K562 (cell line): ENCODE results near the gene GRXCR2. TPM values are rescaled to one million over a fixed set of nuclear protein-coding genes. Genes with fewer than 3 reads are reported as not detected.

Experiments
- ATAC-seq: fragments of 200-7000 bp; cut with Tn5 transposase; 3 replicates; pipeline ENCODE4 v1.9.1; 2020; ENCODE audit warnings: moderate library complexity
- BruUV-seq: library from RNA; stranded (reverse); fragments of 400-500 nt; replicated peaks from 2 replicates; lab custom pipeline; 2021; lab: Mats Ljungman, UMichigan
- CTCF ChIA-PET: fragments of 300-600 bp; formaldehyde crosslinking; extraction: SDS; loops from one replicate; lab custom pipeline; 2021; ENCODE audit warnings: low intra/inter-chr PET ratio; lab: Yijun Ruan, JAX
- POLR2A ChIA-PET: fragments of 300-600, 350-650 bp; sonication (Branson Sonifier 250); formaldehyde crosslinking; extraction: SDS; loops from one replicate; lab custom pipeline; 2021; ENCODE audit warnings: antibody characterized with exemption, inconsistent platforms; lab: Yijun Ruan, JAX
- DNase-seq, 4 experiments: peaks; one replicate each; pipeline versions ENCODE4 v3.0.0 to v3.0.0-alpha.2; 2011 to 2018; ENCODE audit warnings: low spot score in 3 of 4, mixed read lengths in 3 of 4; ENCODE audit errors: extremely low read depth in 1 of 4
- FAIRE-seq: peaks from 2 replicates; lab custom pipeline; 2011; peaks lifted over from hg19 to GRCh38; lab: Jason Lieb, UNC
- H2AFZ ChIP-seq: 2 replicates; pipeline ENCODE4 v1.6.0; 2011; ENCODE audit warnings: low read depth, low read length, control low read depth, inconsistent platforms
- H3K27ac ChIP-seq: fragments of 200-600 bp; 3 replicates; pipeline ENCODE4 v1.8.0; 2011; ENCODE audit warnings: low read depth, mild to moderate bottlenecking, control low read depth, inconsistent platforms, low read length, moderate library complexity, mixed read lengths; ENCODE audit errors: extremely low read depth
- H3K27me3 ChIP-seq, 2 experiments: fragments of 300-600 bp in 1 of 2; 2 replicates in 1 of 2; 3 replicates in 1 of 2; pipeline versions ENCODE4 v1.6.0 to v1.8.0; 2011; ENCODE audit warnings: inconsistent platforms in 2 of 2, low read length in 2 of 2, mild to moderate bottlenecking in 1 of 2, mixed read lengths in 1 of 2, moderate library complexity in 1 of 2; ENCODE audit not compliant: control insufficient read depth in 2 of 2, insufficient read depth in 2 of 2
- H3K36me3 ChIP-seq: fragments of 300-600 bp; 3 replicates; pipeline ENCODE4 v1.8.0; 2011; ENCODE audit warnings: mild to moderate bottlenecking, low read length, inconsistent platforms; ENCODE audit not compliant: control insufficient read depth, insufficient read depth
- H3K4me1 ChIP-seq, 2 experiments: fragments of 200-600 bp in 1 of 2; replicated peaks in 1 of 2; 2 replicates in 1 of 2; 3 replicates in 1 of 2; pipeline versions ENCODE4 v1.5.1 to v1.8.0; 2011; ENCODE audit warnings: inconsistent platforms in 2 of 2, low read length in 2 of 2, mild to moderate bottlenecking in 1 of 2, mixed read lengths in 1 of 2, moderate library complexity in 1 of 2; ENCODE audit not compliant: control insufficient read depth in 2 of 2, insufficient read depth in 2 of 2
- H3K4me2 ChIP-seq: 2 replicates; pipeline ENCODE4 v1.6.1; 2011; ENCODE audit warnings: low read length, control low read depth, inconsistent platforms, mixed read lengths; ENCODE audit not compliant: insufficient read depth
- H3K4me3 ChIP-seq: fragments of 200-600 bp; sonication (generic), shearing (Covaris generic); 2 replicates; pipeline ENCODE4 v1.5.1; 2016; ENCODE audit warnings: control low read depth, inconsistent platforms
- H3K79me2 ChIP-seq: fragments of 200-600 bp; 3 replicates; pipeline ENCODE4 v1.8.0; 2011; ENCODE audit warnings: low read length, inconsistent platforms; ENCODE audit not compliant: control insufficient read depth, insufficient read depth
- H3K9ac ChIP-seq, 2 experiments: 2 replicates each; pipeline versions ENCODE4 v1.6.0 to v1.6.1; 2011; ENCODE audit warnings: low read depth in 2 of 2, low read length in 2 of 2, control low read depth in 1 of 2, inconsistent platforms in 1 of 2, mild to moderate bottlenecking in 1 of 2, mixed read lengths in 1 of 2; ENCODE audit not compliant: insufficient read depth in 1 of 2
- H3K9me1 ChIP-seq: one replicate; pipeline ENCODE4 v1.6.0; 2011; ENCODE audit warnings: inconsistent platforms, mild to moderate bottlenecking, low read length, moderate library complexity; ENCODE audit not compliant: control insufficient read depth, insufficient read depth
- H3K9me3 ChIP-seq: replicated peaks from 2 replicates; pipeline ENCODE4 v1.5.1; 2011; ENCODE audit warnings: low read depth, low read length, inconsistent platforms; ENCODE audit not compliant: control insufficient read depth, insufficient read depth
- H4K20me1 ChIP-seq: replicated peaks from 2 replicates; pipeline ENCODE4 v1.6.1; 2011; ENCODE audit warnings: low read length, inconsistent platforms, mixed read lengths; ENCODE audit not compliant: control insufficient read depth, insufficient read depth
- GATAD2A ChIP-seq: fragments of 450-650 bp; IDR thresholded peaks from 2 replicates; pipeline ENCODE4 v1.6.1; 2017
- HIVEP1 ChIP-seq: fragments of 250-450 bp; sonication (Bioruptor Pico); IDR thresholded peaks from 2 replicates; pipeline ENCODE4 v1.4.0; 2020; ENCODE audit warnings: mild to moderate bottlenecking
- NFIC ChIP-seq: fragments of 450-650 bp; IDR thresholded peaks from 2 replicates; pipeline ENCODE4 v1.6.1; 2017; ENCODE audit warnings: mild to moderate bottlenecking, inconsistent platforms
- PATZ1 ChIP-seq: fragments of 250-450 bp; sonication (Bioruptor Pico); IDR thresholded peaks from 2 replicates; pipeline ENCODE4 v1.5.0; 2020; ENCODE audit warnings: mild to moderate bottlenecking, borderline replicate concordance
- SETDB1 ChIP-seq: IDR thresholded peaks from one replicate; pipeline ENCODE4 v1.6.1; 2012; ENCODE audit warnings: low read length, control low read depth, inconsistent platforms
- WGBS: fragments of 100-300 bp; shearing (Covaris generic); methylation state at CpG from one replicate; pipeline ENCODE4 v1.1.6; 2016; ENCODE audit warnings: low coverage, mixed read lengths; ENCODE audit not compliant: insufficient coverage; ENCODE audit errors: missing lambda C conversion rate; 5-methylcytosine and 5-hydroxymethylcytosine counted together
- in situ Hi-C: fragments of 300-500 bp; cut with MboI; formaldehyde crosslinking; loops from 4 replicates; pipeline ENCODE4 v1.15.0; 2018; ENCODE audit warnings: inconsistent platforms, mixed read lengths
- intact Hi-C: fragments of 100-400 bp; cut with micrococcal nuclease; formaldehyde crosslinking; loops from 2 replicates; pipeline ENCODE4 v1.14.2; 2022
- polyA plus RNA-seq, 8 experiments: library from polyadenylated mRNA; depleted of rRNA in 4 of 8; stranded (reverse) in 5 of 8; unstranded in 3 of 8; fragments of >200 nt; fragmentation: Nextera tagmentation in 2 of 8; fragmentation: Illumina TruSeq in 1 of 8; extraction: Ambion mirVana in 2 of 8; extraction: Trizol in 1 of 8; gene quantifications; 2 replicates each; pipeline versions ENCODE4 v1.2.1 to v1.2.3, GENCODE V29; 2011 to 2014; ENCODE audit warnings: inconsistent platforms in 1 of 8, missing spikeins in 1 of 8
- total RNA-seq, 7 experiments: library from RNA; depleted of rRNA in 6 of 7; stranded (reverse); fragments of >200 nt in 6 of 7; fragmentation: Illumina TruSeq in 2 of 7; extraction: Trizol in 2 of 7; gene quantifications; 2 replicates each; pipeline versions ENCODE4 v1.2.1 to v1.2.3, GENCODE V29; 2011 to 2021; ENCODE audit warnings: low replicate concordance in 1 of 7

GRXCR2 gene
- total and polyA plus RNA-seq, 9 of the 15 experiments (the other 6 are each of a cell fraction or from before 2014, with no cell fraction given) = not detected

- no peak for TF ChIP-seq HIVEP1 (CRISPR knock-in tag)
- no peak for TF ChIP-seq NFIC
- no peak for TF ChIP-seq SETDB1
- TF ChIP-seq GATAD2A = no peak
- no peak for TF ChIP-seq PATZ1 (CRISPR knock-in tag)
- TF ChIP-seq, all 486 proteins: peak for 0
- intact Hi-C loops (no loop called here), in situ Hi-C loops (no loop called here)
- Histone ChIP-seq H3K27ac (no peak overlapping the region), H2AFZ (no peak overlapping the region), H3K9me1 (no peaks in the 10 kb centered on the region), H3K36me3 (no peaks in the 10 kb centered on the region), H3K79me2 (no peaks in the 10 kb centered on the region), H3K4me1 (no peaks in the 10 kb centered on the region), H3K4me3 (no peak overlapping the region), H3K9ac (no peak overlapping the region; a peak in 1 of 4 replicates), H3K27me3 (peaks cover 9 to 13% of the 10 kb centered on the region in 2 experiments; a peak in 3 of 5 replicates), H3K9me3 (no peaks in the 10 kb centered on the region), H3K4me2 (no peak overlapping the region), H4K20me1 (no peaks in the 10 kb centered on the region)
- DNase-seq (no peak), ATAC-seq (no peak), FAIRE-seq (no peak)
- CTCF ChIA-PET = no interaction called here
- 2% methylated on average over 6 of the region's 6 CpGs for WGBS
- BruUV-seq = no TSS peak
- POLR2A ChIA-PET = no interaction called here
These were observed 38.4 kb upstream of the GRXCR2 start for GRCh38 chr5:145911164-145911563.
